Activated T-helper 9 cell treated with anti-CD3 and anti-CD28 coated beads, Interleukin-2, amount 50 U/mL, for 16 hours (primary cell): ENCODE data around the gene CSTF2.
"Not testable (repeated sequence)": the region's sequence is repeated elsewhere in the genome, so short reads cannot be mapped to it uniquely, and the experiment has no call there.

Experiments
- DNase-seq: peaks from one replicate; pipeline ENCODE4 v3.0.0-alpha.2; 2020; ENCODE audit warnings: low read depth

The CSTF2 gene, protein sequence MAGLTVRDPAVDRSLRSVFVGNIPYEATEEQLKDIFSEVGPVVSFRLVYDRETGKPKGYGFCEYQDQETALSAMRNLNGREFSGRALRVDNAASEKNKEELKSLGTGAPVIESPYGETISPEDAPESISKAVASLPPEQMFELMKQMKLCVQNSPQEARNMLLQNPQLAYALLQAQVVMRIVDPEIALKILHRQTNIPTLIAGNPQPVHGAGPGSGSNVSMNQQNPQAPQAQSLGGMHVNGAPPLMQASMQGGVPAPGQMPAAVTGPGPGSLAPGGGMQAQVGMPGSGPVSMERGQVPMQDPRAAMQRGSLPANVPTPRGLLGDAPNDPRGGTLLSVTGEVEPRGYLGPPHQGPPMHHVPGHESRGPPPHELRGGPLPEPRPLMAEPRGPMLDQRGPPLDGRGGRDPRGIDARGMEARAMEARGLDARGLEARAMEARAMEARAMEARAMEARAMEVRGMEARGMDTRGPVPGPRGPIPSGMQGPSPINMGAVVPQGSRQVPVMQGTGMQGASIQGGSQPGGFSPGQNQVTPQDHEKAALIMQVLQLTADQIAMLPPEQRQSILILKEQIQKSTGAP

DNA sequence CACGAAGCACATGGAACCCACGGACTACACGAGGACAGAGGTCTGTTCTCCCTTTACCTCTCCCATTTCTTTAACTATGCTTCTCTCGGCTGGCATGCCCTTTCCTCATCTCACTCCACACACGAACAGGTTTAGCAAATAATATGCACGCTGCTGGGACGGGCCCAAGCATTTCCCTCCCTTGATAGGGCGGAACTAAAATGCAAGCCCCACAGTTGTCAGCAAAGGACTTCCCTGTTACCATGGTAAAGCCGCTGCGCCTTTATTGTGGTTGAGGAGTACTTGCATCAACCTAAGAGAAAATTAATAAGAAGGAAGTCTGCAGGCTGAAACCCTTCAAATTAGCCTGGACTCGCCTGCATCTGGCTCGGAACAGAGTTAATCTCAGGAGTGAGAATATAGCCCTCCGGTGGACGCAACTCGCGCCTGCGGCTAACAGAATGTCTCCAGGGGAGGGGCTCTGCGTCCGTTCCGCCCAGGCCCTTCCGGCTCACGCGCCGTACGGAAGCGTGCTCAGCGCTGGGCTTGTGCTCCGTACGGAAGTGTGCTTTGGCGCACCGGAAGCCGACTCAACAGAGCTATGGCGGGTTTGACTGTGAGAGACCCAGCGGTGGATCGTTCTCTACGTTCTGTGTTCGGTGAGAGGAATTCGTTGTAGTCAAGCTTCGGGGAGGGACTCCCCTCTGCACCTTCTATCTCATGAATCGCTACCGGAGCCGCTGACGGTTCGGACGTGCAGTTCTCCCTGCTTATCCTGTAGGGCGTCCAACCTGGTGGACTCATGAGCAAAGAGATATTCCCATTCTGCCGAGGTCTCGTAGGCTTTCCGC lies at the start of gene CSTF2:
CSTF2 (plus strand) TSS at position 555 of the 830 bp plus-strand sequence; CDS start at position 581, 26 bp downstream.
- DNase-seq, result peak; percentile 70

DNA sequence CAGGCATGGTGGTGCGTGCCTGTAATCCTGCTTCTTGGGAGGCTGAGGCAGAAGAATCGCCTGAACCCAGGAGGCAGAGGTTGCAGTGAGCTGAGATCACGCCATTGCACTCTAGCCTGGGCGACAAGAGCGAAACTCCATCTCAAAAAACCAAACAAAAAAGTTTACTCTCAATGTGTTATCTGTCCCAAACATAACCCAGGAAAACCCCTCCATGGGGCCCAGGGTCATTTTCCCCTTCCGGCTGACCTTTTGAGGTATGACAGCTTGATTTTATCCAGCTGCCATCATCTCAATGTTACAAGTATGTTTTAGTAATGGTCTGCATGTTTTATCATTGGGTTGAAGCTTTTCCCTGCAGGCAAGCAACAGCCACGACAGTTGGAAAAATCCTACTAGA lies 23.8 kb upstream of the CSTF2 start:
- not testable (repeated sequence) for DNase-seq

DNA sequence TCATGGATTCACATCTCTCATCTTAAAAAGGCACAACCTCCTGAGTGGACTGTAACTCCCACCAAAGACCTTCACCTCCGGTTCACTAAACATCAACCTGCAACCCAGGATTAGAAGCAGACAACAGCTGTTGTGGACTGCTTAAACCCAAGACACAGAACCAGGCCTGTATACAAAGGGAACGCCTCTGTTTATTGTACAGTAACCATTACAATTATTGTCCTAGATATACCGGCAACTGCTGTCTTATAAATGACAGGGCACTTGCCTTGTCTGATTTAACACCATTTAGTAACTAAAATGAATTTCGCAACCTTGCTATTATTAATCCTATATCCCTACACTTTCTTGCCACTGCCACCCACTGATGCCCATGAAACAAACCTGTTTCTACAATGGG lies 22.8 kb upstream of the CSTF2 start:
- DNase-seq, result no peak

DNA sequence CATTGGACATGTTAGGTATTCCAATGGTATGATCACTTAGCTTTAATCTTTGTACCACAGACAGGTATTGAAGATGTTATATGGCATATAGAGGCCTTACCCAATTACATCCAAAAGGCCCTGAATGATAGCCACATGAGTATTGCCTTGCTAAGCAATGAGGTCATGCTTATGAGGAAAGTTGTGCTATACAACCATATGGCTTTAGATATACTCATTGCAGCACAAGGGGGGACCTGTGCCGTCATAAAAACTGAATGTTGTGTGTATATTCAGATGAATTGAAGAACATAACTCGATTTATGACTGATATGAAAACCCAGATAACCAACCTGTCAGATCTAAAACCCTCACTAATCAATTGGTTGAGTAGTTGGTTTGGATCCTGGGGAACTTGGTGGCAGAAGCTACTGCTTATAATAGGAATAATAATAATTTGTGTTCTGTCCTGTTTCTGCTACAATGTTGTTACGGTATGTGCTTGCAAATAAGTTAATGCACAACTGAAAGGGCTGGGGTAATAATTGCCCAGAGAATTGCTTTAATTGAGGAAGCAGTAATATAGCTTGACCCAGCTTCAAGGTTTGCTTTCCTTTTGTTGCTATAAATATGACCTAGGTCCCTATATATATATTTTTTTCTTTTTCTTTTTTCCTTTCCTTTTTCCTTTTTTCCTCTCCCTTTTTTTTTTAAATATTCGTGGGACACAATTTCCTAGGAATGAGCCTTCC lies 21.5 kb upstream of the CSTF2 start:
- no peak for DNase-seq

DNA sequence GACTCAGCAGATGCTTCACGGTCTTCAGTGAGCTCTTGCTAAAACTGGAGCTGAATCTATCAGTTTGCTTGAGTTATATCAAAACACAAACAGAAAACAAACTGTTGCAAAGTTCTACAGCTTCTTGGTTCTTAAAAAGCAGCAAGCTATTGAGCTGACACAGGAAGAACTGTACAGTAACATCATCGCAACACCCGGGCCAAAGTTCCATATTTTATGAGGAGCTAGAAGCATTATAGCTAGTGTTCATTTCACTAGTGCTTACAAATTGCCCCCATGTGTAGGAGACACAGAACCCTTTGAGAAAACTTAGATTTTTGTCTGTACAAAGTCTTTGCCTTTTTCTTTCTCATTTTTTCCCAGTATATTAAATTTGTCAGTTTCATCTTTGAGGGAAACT lies 17.3 kb upstream of the CSTF2 start:
- DNase-seq, result no peak

DNA sequence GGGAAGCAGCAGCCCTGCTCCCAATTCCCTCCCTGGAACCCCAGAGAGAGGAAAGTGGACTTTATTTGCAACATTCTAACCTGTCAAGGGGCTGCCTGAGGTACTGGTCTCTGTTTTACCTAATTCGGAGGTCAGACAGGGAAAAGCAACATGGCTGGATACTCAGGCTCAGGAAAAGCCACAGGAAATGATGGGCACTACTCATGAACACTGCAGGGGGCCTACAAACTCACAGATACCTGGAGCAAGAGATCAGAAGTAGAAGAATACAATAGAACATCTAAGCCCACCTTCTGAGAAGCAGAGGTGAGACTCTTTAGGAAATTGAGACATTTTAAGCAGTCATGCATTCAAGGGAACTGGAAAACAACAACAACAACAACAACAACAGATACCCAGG lies 15.4 kb upstream of the CSTF2 start:
- DNase-seq, result no peak

DNA sequence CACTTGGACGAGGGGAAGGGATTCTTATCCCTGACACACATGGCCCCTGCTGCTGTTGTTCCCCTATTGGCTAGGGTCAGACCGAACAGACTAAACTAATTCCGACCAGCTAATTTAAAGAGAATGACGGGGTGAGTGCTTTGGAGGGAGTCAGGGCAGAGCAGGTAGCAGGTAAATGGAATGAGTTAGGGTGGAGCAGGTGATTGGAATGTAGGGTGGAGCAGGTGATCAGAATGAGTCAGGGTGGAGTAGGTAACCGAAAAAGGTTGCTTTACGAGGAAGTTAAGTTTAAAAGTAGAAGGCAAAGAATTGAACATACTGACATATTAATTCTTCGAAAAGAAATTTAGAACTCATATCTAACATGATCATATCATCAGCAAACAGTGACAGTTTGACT lies 11.9 kb upstream of the CSTF2 start:
- DNase-seq, result not testable (repeated sequence)

DNA sequence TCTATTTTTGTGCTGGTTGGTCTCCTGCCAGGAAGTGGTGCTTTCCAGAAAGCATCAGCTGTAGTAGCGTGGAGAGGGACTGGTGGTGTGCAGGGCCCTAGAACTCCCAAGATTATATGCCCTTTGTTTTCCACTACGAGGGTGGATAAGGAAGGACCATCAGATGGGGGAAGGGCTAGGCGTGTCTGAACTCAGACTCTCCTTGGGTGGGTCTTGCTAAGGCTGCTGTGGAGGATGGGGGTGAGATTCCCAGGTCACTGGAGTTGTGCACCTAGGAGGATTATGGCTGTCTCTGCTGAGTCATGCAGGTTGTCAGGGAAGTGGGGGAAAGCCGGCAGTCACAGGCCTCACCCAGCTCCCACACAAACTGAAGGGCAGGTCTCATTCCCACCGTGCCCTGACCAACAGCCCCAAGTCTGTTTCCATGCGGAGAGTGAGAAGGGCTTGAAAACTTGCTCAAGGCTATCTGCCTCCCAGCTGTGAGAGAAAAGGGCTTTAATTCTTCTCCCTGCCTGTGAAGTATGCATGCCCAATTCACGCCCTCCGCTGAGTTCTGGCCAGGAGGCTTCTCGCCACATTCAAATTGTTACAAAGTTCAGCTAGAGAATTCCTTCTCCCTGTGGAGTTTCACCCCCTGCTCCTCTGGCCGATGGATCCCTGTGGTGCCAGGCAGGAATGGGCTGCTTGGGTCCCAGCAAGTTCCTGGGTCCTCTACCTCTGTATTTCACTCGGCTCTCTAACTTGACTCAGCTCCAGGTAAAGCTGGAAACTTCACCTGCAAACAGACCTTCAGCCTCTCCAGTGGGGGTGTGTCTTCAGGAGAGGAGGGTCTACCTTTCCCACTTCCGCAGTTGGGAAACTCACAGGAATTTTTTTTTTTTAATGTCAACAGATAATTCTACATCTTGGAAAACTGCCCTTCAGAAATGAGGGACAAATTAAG lies 7.7 kb upstream of the CSTF2 start:
- DNase-seq, result no peak

DNA sequence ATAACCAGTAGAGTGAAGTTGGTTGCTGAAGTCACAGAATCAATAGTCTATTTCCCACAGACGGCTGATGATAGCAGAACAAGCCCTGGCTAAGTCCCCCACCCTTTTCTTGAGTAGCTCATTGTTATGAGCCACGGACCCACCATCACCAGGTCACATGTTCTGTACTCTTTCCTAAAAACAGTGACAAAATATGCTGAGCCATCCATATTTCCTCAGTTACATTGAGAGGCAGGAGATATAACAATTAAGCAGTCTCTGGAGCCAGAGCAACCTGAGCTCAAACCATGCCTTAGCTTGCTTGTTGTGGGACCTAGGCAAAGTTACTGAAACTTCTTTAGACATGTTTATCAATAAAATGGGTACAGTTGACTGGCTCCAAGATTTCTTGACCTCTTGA lies 2.9 kb upstream of the CSTF2 start:
- DNase-seq, result no peak

DNA sequence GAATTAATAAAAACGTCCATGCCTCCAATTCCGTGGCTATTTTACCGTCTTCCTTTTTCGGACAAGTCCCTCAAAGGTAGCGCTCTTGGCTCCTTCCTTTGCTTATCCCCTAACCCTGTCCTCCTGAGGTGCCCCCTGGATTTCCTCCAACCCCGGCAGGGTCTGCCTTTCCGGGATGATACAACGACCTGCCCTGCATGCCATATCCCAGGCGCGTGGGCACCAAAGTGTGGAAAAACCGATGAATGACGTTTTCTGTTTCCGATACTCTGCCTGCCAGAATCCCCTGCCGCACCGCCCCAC lies 706 bp upstream of the CSTF2 start:
- DNase-seq, result no peak

DNA sequence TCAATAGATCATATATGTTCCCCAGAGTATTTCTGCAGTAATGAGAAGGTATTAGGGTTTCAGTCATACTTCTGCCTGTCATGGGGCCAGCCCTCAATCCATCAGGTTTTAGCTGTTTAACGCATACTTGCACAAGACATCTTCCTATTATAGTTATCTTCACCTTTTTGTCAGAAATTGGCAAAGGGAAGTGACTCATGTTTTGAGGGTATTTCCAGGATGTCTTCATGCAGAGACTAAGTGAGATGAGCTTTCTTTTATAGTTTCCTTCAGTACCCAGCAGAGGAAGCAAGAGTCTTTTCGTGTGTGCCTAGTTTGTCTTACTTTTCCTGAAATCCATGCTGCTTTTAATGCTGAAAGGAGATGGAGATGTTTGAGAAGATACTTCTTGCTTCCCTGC lies 9.5 kb downstream of the CSTF2 start:
- no peak for DNase-seq

DNA sequence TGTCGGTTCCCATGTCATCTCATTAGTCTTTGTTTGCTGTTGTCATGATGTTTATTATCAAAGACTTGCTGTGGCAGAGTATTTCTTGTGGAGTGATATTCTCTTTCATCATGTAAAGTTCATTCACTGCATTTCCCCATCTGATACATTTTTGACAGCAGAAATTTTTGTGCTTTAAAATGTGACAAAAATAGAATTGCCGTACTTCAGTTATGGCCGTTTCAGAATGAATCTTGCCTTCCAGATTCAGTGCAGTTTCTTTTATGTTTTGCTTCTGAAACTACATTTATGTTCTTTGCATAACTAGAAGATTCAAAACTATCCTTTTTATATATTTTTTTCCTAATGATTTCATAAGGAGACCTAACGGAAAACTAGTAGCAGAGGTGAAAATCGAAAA lies 10.0 kb downstream of the CSTF2 start:
- DNase-seq, result no peak

DNA sequence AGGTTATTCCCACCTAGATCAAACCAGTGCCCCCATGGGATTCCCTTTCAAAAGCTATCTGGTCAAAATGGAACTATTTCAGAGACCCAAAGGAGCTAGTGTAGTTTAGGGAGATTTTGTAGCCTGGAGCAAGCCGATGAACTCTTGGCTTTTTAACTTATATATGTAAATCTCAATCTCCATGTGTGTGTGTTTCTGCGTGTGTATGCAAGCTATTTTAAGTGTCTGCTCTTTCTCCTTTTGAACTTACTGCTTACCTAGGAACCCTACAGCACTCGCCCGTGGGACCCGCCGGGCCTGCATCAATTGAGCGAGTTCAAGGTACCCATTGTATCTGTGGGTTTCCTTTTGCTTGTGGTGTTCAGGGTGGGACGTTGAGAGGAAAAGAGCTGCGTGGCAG lies 10.4 kb downstream of the CSTF2 start:
- DNase-seq, result no peak

DNA sequence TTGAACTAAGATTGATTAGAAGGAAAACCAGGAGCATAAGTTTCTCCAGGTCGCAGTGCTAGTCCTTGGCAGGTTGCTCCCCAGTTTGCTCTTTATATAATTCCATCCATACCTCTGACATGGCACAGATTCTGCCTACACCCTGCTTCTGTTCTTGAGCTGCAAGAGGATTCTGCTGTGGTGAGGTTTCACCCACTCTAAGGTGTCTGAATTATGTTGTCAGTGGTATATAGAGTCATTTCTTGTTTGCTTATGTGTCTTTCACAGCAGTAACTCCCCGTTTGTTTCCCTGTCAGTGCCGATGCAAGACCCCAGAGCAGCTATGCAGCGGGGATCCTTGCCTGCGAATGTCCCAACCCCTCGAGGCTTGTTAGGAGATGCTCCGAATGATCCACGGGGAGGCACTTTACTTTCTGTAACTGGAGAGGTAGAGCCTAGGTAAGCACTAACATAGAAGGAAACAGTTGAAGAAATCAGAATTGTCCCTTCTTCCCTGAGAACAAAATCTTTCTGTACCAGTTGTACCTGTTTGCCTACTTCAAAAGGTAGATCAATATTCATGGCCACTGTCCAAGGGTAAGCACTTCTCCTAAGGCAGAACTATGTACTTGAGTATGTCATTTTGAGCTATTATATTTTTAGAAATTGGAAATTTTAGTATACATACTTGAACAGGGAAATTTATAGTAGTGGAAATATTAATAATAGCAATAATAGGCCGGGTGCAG lies 11.2 kb downstream of the CSTF2 start:
- no peak for DNase-seq

DNA sequence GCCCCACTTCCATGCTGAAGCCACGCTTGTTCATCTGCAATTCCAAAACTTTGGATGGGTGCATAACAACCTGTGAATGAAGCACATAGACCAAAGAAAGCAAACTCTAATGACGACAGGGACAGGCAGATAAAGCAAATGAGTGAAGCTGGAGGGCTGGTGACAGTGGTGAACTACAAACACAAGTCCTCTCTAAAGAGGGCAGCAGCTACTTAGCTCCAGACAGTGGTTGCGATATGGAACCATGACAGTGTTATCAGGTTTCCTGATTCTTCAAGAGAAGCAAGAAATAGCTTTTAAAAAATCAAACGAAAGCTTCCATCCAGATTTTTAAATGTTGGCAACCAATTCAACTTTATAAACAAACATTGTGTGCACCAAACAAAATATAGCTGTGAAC lies 30.1 kb downstream of the CSTF2 start:
- DNase-seq, result no peak

DNA sequence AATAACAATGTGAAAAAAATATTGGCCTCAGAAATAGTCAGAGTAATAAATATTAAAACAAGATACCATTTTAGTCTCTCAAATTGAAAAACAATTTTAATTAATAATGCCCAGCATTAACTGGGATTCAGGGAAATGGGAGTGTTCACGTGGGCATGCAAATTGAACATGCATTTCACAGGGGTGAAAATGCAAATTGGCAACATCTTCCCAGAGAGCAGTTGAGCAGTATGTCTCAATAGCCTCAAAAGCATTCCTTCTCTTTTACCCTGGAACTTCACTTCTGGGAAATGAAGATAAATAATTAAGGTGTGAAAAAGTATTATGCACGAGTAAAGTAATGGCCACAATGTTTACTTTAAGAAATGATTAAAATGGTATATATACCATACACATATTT lies 32.6 kb downstream of the CSTF2 start:
- no peak for DNase-seq

DNA sequence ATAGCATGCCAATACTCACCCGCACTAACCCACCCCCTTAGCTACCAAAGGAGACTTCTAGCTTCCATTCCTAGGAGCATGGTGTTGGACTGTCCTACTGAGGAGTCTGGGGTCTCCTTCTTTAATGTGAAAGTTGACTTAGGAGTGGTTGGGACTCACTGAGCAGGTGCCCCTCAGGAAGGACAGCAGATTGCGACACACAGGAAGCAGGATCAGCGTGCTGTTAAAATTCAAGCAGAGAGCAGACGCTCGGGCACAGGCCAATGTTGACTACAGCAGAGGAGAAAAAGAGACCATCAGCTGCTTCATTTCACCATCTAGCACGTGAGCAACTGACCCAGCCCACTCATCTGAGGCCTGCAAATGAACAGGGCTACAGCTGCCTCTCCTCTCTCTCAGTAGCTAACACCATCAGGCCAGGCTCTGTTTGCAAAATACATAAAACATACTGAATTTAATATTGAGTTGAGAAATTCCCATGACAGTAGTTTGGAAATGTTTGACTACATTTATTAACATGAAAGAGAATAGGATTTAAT lies 43.2 kb downstream of the CSTF2 start:
- DNase-seq, result no peak

DNA sequence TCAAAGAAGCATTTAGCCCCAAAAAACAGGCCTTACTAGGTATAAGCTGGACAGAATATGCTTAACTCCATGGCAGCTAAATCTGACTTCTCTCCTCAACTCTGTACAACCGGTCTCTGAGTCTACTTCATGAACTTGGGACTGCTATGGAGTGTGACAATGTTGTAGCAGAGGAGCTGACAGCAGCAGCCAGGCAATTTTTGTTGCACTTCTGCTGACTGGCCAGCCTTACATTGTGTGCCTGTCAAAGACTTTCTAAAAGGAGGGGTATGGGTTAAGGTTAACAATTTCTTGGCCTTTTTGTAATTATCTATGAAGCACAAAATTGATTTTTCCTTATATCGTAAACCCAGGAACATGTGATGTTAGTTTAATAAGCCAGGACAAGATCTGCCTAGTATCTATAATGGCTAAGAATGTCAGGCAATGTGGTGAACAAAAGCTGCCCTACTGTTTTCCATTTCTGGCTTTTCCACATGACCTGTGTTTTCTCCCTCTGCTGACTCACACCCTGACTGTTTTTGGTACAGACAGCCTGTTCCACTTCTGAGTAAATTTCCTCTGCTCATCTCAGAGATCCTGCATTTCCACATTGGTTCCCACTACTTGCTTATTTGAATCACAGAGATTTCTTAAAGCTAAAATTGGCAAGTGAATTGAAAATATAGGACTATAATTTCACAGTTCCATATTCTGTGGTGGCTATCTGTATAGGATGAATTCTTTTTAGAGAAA lies 44.6 kb downstream of the CSTF2 start:
- no peak for DNase-seq

DNA sequence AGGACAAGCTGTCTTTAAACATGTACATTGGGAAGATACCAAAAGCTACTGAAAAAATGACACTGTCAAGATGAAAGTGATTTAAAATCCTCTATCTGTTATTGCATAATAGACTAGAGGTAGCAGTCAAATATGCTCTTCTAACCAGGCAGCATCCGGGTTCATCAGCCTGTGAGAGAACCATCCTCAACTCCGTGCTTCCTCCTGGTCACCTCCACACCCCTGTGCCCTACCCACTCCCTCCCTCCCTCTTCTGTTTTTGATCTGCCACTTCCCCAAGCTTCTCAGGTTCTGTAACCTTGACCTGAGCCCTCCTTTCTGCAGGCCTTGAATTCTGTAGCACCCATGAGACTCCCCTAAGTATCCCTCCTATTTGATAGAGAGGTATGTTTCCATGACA lies 48.1 kb downstream of the CSTF2 start:
- no peak for DNase-seq

DNA sequence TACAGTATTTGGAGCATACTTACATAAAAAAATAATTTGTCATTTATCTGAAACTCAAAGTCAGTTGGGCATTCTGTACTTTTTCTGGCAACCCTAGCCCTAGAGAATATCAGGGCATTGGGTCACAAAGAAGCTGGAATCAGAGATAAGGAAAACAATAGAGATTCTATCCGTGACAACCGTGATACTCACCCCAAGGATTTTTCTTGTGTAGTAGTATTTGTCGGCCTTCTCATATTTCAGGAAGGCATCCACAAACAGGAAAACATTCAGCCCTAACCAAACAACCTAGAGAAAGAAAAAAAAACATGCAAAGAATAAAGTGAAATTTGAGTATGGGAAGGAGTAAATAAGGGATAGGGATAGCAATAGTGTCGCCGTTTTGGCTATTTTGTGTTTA lies 50.3 kb downstream of the CSTF2 start:
- no peak for DNase-seq
